ENCODE results near the gene SYNM. TPM values are rescaled to one million over a fixed set of nuclear protein-coding genes. Genes with fewer than 3 reads are reported as not detected.

The SYNM gene
- polyA plus RNA-seq, 1 experiment: 3.2 TPM

DNA sequence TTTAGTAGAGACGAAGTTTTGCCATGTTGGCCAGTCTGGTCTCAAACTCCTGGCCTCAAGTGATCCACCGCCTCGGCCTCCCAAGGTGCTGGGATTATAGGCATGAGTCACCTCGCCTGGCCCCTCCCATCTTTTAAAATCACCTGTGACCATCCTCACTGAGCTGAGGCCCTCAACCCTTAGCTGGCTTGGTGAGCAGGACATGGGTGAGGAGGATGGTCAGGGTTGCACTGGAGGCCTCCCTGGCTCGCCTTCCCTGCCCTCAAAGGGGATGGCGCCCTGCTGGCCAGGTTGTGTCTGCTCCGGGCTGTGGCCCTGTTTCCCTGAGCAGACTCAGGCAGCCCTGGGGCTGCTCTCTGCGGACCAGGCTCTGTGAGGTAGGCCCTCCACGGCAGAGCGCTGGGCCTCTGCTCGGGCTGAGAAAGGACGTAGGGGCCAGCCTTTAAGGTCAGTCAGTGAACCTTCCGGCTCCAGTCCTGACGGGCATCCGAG is 33.7 kb downstream of the SYNM start:
- POLR2A ChIA-PET: no interaction called here
- Histone ChIP-seq H3K4me3 (ENCODE audit: low read depth, low read length) (no peak overlapping the region), H3K27me3 (ENCODE audit: control insufficient read depth, insufficient read depth, low read length) (no peaks in the 10 kb centered on the region), H3K27ac (ENCODE audit: low read depth, low read length) (no peak overlapping the region), H3K9me3 (ENCODE audit: control insufficient read depth, insufficient read depth, low read length) (no peaks in the 10 kb centered on the region; the same call in 1 of the 2 replicates)
- TF ChIP-seq, protein P1, sequence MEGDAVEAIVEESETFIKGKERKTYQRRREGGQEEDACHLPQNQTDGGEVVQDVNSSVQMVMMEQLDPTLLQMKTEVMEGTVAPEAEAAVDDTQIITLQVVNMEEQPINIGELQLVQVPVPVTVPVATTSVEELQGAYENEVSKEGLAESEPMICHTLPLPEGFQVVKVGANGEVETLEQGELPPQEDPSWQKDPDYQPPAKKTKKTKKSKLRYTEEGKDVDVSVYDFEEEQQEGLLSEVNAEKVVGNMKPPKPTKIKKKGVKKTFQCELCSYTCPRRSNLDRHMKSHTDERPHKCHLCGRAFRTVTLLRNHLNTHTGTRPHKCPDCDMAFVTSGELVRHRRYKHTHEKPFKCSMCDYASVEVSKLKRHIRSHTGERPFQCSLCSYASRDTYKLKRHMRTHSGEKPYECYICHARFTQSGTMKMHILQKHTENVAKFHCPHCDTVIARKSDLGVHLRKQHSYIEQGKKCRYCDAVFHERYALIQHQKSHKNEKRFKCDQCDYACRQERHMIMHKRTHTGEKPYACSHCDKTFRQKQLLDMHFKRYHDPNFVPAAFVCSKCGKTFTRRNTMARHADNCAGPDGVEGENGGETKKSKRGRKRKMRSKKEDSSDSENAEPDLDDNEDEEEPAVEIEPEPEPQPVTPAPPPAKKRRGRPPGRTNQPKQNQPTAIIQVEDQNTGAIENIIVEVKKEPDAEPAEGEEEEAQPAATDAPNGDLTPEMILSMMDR (IDR thresholded peaks at IDR 0.05; ENCODE audit: low read depth, low read length): no peak
- DNase-seq (ENCODE audit: low read depth, low spot score): no peak
- CTCF ChIA-PET: no interaction called here

DNA sequence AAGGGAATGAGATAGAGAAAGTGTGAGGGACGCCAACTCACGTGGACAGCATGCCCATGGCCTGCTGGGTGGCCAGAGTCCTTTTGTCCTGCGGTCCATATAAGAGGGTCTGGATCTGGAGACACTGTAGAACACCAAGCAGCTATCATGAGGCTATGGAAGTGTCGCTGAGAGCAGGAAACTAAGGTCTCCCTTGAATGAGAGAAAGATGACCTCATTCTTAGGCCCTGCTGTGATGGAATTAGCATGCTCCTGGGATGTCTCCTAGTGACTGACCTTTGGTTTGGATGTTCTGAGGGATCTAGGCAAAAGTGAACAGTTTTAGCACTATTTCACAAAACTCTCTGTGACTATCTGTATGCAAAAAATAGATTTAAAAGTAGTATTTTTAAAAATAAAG is 34.4 kb downstream of the SYNM start:
- Histone ChIP-seq H3K27me3 (ENCODE audit: control insufficient read depth, insufficient read depth, low read length) (no peaks in the 10 kb centered on the region), H3K9me3 (ENCODE audit: control insufficient read depth, insufficient read depth, low read length) (no peaks in the 10 kb centered on the region; the same call in 1 of the 2 replicates), H3K4me3 (ENCODE audit: low read depth, low read length) (no peak overlapping the region), H3K27ac (ENCODE audit: low read depth, low read length) (no peak overlapping the region)
- ChIA-PET POLR2A (no interaction called here), CTCF (no interaction called here)
- TF ChIP-seq, protein P1 (IDR thresholded peaks at IDR 0.05; ENCODE audit: low read depth, low read length): no peak
- no peak for DNase-seq (ENCODE audit: low read depth, low spot score)

DNA sequence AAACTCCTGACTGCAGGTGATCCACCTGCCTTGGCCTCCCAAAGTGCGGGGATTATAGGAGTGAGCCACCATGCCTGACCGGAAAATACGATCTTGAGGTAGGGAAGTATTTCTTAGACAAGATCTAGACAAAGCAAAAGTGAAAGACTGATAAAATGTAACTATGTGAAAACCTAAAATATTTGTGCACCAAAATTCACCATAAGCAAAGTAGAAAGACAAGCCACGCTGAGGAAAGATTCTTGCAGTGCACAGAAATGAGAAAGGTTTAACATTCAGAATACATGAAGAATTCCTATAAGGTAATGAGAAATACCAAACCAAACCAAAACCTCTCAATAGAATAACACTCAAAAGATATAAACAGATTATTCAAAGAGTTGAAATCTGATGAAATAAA is 35.7 kb downstream of the SYNM start:
- ChIA-PET CTCF (no interaction called here), POLR2A (no interaction called here)
- no peak for DNase-seq (ENCODE audit: low read depth, low spot score)
- TF ChIP-seq, protein P1 (IDR thresholded peaks at IDR 0.05; ENCODE audit: low read depth, low read length): no peak
- Histone ChIP-seq H3K27ac (ENCODE audit: low read depth, low read length) (no peak overlapping the region), H3K4me3 (ENCODE audit: low read depth, low read length) (no peak overlapping the region), H3K9me3 (ENCODE audit: control insufficient read depth, insufficient read depth, low read length) (no peaks in the 10 kb centered on the region; the same call in 1 of the 2 replicates), H3K27me3 (ENCODE audit: control insufficient read depth, insufficient read depth, low read length) (no peaks in the 10 kb centered on the region)

DNA sequence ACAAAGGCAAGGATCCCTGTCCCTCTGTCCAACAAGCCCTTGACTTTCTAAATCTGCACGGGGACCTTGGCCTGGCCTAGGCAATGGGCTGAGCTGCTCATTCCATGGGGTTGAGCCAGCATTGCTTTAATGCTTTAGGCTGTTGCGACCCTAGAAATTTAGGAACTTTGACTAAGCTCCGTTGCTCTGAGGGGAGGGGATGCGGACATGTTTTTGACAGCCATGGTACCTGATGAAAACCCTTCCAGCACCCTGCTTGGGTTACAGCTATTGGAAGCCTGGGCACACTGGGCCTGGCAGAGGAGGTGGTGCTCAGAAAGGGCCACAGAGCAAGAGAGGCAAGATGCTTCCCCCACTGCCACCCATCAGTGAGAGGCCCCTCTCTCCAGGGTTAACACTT is 37.1 kb downstream of the SYNM start:
- TF ChIP-seq, protein P1 (IDR thresholded peaks at IDR 0.05; ENCODE audit: low read depth, low read length): no peak
- no peak overlapping the region for H3K27ac ChIP-seq (ENCODE audit: low read depth, low read length)
- CTCF ChIA-PET: no interaction called here
- POLR2A ChIA-PET: interaction anchor here (0.6 kb wide), 1 partner anchor 48 kb away, joined by 4 read pairs; no protein-coding TSS in a partner anchor
- no peaks in the 10 kb centered on the region; the same call in 1 of the 2 replicates for H3K9me3 ChIP-seq (ENCODE audit: control insufficient read depth, insufficient read depth, low read length)
- no peak overlapping the region for H3K4me3 ChIP-seq (ENCODE audit: low read depth, low read length)
- no peaks in the 10 kb centered on the region for H3K27me3 ChIP-seq (ENCODE audit: control insufficient read depth, insufficient read depth, low read length)
- DNase-seq (ENCODE audit: low read depth, low spot score): no peak

DNA sequence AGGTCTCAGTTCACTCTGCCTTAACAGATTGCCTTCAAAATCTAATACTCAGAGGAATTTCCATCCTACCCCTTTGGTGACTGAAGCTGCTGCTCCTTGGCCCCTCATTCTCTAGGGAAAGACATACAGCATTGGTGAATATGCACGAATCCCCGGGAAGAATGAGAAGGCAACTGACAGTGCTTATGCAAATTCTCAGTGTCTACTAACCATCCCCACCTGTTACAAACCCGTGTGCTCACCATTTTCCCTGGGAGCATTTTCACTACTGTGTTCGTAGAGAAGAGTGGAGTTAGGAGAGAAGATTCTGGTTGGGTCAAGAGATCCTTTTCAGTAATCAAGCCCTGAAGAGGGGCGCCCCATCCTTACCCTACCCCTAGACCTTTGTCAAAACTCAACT is 37.7 kb downstream of the SYNM start:
- Histone ChIP-seq H3K27ac (ENCODE audit: low read depth, low read length) (no peak overlapping the region), H3K9me3 (ENCODE audit: control insufficient read depth, insufficient read depth, low read length) (no peaks in the 10 kb centered on the region; the same call in 1 of the 2 replicates), H3K27me3 (ENCODE audit: control insufficient read depth, insufficient read depth, low read length) (no peaks in the 10 kb centered on the region), H3K4me3 (ENCODE audit: low read depth, low read length) (no peak overlapping the region)
- TF ChIP-seq, protein P1 (IDR thresholded peaks at IDR 0.05; ENCODE audit: low read depth, low read length): no peak
- ChIA-PET POLR2A (interaction anchor here (0.6 kb wide), 1 partner anchor 47 kb away, joined by 4 read pairs; no protein-coding TSS in a partner anchor), CTCF (interaction anchor here (1.9 kb wide), 1 partner anchor 42 kb away, joined by 7 read pairs; no protein-coding TSS in a partner anchor)
- no peak for DNase-seq (ENCODE audit: low read depth, low spot score)
